NCI-H446 (cell line): ENCODE data around the gene CPEB4.

Experiments used
- DNase-seq, 2 experiments: peaks; one replicate each; lab custom pipeline; 2025; lab: John Stamatoyannopoulos, UW

CPEB4 gene

DNA sequence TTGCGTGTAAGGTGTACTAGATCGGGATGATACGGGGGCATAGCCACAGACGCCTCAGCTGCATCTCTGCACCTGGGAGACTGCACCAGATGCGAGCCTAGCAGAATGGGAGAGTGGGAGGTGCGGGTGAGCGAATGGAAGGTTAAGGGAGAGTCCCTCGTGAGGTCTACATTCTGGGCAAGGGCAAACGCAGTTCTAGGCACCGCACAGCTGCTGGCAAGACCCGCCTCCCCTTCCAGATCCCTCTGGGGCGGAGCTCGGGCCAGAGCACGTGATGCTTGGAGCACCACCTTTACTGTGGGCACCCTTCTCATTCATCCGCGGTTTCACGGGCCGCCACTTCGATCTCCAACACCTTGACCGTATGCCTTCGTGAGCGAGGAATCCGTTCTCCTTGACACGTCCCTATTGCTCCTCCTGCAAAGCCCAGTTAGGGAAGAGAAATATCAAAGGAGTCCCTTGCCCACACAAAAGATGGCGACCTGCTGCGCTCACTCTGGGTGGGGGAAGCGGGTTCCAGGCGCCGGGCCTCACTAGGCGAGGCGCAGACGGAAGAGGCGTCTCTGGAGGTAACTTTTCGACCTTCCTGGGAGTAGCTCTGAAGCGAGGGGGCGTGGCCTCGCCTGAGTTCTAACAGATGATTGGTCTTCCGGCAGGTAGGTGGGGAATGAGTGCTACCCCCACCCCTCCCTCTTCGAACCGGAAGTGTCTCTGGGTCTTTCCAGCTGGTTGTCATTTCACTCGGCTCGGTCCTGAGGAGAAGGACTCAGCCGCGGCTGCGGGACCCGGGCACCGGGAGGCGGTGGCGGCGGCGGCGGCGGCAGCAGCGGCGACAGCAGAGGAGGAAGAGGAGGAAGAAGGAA is at the start of gene CPEB4:
Gene CPEB4 (plus strand): TSS at position 740 of the 863 bp plus-strand sequence. CDS start 1,385 bp downstream, outside the sequence.
- DNase-seq = peak; percentile 95 to 98

DNA sequence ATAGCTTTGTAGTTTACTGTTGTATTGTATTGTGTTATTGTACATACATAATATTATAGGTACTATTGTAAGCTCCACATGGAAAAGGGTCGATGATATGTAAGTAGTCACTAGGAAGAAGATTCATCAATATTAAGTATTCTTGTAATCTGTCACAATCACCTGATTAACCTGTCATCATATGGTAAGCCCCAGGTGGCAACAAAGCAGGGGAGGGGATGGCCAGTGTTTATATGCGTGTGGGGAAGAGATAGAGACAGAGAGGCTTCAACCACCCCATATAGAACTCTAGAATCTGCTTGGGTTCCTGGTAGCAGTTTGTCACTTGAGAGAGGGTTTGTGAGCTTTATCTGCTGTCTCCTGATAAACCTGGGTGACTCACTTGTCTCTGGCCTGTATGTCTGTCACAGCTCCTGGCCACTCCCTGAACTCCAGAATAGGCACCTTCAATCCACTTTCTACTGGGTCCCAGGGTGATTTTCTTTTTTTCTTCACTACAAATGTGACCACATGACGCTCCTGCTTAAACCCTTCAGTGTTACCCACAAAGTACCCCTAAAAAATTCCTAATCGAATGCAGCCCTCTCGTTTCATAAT is 48.9 kb upstream of the CPEB4 start:
- DNase-seq = no peak

DNA sequence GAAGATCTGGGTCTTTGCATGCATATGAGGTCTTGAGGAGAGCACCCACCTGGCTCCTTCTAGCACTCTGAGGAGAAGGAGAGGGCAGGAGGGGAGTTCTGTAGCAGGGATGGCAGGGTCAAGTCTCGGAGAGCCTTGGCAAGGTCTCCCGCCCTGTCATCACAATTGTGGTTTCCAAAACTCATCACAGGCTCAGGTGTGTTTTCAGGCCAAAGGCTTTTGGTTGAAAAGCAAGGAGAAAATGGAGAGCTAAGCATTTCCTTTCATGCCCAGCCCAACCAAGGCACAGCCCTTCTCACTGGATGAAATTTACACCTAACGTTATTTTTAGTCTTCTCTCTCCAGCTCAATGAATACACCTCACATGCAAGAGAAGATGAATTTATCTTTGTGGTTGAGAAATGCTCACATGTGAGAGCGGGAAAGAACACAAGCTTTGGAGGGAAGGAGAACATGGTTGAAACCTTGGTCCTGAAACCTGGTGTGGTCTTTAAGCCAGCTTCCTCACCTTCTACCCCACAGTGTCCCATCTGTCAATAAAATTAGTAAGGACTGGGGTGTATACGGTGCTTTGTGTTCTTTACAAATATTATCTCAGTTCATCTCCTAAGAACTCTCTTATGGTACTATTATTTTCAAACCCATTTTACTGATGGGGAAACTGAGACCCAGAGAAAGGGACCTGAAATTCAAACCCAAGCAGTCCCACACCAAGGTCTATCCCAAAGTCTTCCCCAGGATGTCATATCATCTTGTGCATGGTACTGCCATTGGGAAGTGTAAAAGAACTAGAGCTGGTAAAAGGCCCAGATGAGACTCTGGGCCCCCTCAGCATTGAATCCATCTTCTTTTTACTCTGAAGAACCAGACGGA is 47.8 kb upstream of the CPEB4 start:
- no peak for DNase-seq

DNA sequence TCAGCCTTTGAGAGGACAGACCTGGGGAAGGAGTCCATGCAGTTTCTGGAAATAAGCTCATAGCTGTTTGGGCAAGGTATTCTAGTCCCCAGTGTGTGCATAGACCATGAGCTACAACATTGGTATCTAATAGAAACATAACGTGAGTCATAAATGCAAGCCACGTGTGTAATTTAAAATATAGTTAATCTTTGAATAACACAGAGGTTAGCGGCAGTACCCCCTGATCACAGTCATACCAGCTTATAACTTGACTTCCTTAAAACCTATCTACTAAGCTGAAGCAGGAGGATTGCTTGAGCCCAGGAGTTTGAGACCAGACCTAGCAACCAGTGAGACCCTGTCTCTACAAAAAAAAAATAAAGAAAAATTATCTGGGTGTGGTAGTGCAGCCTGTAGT is 46.4 kb upstream of the CPEB4 start:
- DNase-seq = no peak

DNA sequence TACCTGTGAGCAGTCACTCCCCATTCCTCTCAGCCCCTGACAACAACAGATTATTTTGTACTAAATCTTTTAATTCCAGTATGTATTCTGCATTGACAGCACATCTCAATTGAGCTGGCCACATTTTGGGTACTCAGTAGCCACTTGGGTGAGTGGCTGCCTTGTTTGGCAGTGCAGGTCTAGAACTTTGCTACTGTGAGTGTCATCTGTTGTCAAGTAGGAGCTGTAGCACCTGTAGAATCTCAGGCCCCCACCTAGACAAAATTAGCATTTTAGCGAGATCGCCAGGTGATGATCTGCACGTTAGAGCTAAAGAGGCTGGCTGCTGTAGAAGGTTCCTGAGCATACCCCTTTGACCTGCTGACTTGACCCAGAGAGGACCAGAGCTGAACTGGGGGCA is 44.4 kb upstream of the CPEB4 start:
- DNase-seq = no peak

DNA sequence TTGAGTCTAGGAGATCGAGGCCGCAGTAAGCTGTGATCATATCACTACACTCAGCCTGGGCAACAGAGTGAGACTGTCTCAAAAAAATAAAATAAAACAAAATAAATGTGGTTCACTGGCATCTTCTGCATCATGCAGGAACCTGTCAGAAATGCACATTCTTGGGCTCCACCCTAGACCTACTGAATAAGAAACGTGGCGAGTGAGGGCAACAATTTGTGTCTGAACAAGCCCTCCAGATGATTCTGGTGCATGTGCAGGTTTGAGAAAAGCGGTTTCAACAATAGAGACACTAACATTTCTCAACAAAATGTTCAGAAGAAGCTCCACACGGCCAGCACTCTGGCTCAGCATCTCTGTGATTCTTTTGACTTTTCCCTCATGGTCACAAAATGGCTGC is 42.8 kb upstream of the CPEB4 start:
- DNase-seq = no peak

DNA sequence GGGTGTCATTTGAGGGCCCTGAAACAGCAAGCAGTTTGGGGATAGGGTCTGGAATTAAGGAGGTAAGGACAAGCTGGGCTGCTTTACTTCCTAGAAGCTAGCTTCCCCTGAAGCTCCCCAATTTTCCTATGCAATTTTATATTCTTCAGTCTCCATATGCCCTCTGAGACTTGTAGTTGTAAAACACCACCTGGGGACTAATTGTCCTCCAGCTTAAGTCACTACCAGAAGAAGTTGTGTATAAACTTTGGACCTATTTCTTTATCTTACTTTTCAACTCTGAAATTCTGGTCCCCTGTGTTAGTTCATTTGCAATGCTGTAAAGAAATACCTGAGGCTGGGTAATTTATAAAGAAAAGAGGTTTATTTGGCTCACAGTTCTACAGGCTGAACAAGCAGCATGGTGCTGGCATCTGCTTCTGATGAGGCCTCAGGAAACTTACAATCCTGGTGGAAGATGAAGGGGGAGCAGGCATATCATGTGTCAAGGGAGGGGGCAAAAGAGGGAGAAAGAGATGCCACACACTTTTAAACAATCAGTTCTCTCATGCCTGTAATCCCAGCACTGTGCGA is 41.1 kb upstream of the CPEB4 start:
- no peak for DNase-seq

DNA sequence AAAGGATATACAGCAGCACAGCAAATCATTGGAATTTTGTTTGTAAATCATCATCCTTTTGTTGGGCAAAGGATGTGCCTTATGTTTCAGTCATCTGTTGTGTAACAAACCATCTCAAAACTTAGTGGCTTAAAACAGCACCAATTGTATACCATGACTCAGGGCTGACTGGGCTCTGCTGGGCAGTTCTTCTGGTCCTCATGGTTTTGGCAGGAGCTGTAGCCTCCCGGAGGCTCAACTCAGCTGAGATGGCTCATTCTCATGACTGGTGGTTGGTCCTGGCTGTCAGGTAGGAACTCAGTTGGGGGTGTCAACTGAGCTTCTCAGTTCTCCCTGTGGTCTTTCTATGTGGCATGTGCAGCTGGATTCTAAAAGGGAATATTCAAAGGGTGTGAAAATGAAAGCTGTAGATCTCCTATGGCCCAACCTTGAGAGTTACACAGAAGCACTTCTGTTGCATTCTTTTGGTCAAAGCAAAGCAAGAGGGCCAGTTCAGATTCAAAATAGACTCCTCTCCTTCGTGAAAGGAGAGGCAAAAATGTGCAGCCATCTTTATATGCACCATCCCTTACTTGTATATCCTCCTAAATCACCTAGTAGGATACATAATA is 39.1 kb upstream of the CPEB4 start:
- DNase-seq = no peak

DNA sequence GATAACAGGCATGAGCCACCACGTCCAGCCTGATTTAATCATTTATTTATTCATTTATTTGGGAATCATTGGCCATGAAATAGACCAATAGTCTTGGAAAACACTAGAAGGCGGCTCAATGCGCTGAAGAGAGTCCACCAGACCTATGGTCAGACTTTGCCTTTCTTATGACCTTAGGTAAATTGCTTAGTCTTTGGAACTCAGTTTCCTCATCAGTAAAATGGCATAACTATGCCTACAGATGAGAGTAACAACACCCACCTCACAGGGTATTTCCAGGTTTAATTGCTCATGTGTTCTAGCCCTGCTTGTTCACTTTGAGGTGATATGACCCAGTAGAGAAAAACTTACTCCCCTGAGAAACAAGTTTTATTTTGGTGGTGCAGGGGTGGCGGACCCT is 38.2 kb upstream of the CPEB4 start:
- no peak for DNase-seq

DNA sequence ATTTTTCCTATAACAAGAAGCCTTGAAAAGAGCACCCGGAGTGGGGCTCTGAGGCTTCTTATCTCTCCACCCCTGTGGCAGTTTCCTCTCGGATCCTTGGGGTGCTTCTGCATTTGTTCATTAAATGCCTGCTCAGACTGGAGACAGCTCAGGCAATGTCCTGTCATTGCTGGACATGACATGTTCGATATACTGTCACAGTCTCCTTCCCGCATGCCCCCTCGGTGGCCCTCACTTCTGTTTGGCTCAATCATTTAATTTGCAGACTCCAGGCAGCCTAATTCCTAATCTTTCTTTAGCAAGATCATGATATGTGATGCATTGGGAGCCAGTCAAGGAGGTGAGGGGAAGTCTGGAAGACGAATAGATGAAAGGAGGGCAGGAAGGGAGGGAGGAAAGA is 37.5 kb upstream of the CPEB4 start:
- no peak for DNase-seq

DNA sequence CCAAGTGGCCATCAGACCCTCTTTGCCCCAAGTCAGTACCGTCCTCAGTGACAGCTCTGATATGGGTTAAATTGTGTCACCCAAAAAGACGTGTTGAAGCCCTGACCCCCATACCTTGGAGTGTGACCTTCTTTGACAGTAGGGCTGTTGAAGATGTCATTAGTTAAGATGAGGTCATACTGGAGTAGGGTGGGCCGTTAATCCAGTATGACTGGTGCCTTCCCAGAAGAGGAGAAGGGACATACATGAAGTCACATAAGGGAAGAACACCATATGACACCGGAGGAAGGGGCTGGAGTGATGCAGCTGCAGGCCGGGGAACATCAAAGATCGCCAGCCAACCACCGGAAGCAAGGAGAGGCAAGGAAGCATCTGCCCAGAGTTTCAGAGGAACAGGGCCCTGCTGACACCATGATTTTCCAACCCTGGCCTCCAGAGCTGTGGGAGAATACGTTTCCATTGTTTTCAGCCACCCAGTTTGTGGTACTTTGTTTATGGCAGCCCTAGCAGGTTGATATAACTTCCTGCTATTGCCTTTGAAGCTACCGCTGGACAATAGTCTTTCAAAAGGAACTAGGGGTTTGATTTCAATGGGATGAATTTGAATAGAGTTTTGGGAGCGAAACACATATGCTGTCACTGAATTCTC is 36.4 kb upstream of the CPEB4 start:
- DNase-seq = no peak

DNA sequence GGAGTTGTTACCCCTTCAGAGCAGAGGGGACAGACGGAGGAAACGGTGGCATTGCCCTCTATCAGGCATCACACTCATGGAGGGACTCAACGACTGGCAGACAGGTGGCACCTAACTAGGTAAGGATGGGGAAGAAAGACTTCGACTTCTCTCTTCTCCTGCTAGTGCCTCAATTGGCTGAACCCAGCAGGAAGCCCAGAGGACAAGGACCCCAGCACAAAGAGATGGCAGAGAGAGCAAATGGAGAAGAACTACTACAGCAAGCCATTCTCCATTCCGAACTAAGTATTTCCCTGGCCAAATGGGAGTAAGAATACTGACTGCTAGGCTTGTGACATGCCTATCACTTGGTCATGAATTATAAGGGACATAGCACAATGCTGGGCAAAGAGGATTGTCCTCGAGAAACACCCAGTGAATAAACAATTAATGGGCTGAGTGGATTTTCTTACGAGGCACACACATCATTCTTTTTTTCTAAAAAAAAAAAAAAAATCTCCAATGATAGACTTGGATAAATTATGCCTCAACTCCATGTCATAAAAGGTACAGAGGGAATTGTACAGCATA is 35.3 kb upstream of the CPEB4 start:
- no peak for DNase-seq

DNA sequence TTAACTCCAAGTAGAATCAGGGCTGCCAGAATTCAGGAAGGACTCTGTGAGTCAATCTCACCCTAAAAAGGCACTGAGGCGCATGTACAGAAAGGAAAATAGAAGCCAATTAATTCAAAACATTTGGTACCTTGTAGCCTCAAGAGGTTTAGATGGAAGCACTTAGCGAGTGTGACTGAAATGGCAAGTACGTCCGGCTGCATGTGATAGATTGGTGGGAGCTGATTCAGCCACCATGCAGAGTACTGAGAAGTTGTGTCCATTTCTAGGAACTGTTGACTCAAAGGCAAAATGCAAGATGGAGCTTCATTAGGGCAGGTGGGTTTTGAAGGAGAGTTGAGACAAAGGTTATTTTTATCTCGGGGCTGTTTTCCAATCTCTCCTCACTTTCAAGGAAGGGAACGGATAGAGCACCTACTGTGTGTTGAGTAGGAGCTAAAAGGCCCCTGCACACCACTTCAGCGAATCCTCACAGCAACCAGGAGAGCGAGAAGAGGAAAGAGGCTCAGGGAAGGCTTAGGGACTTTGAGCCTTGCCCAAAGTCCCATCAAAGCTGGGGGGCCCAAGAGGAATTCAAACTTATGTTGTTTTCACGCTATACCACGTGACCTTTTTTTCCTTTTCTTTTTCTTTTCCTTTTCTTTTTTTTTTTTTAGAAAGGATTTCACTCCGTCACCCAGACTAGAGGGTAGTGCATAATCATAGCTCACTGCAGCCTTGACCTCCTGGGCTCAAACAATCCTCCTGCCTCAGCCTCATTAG is 34.6 kb upstream of the CPEB4 start:
- no peak for DNase-seq

DNA sequence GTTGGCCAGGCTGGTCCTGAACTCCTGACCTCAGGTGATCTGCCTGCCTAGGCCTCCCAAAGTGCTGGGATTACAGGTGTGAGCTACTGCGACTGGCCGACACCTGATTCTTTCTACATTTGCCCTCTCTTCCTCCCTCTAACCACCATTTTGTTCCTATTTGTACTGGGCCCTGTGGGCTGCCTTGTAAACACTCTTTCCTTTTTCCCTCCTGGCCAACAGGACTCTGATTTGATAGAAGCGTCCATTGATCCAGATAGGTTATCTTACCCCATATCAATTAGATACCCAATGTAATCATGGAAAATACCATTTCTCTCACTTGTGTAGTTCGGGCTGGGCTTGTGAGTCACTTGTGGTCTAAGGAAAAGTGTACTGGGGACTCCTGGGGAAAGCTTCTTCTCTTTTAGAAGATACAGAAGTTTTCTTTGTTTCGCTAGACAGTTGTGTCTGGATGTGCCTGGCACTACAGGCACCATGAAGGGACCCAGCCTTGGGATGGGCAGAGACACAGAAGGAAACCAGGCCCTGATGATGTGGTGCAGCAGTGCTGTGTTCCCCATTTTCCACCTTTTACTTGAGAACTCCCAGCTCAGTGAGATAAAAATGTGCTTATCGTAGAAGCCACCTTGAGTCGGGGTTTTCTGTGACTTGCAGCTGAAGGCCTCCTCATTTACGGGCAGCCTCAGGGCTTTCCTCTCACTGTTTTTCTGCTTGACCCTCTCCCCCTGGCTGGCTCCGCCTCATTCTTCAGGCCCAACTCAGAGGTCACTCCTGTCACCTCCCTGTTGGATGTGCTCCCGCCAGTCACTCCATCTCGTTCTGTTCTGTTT is 32.8 kb upstream of the CPEB4 start:
- DNase-seq = no peak

DNA sequence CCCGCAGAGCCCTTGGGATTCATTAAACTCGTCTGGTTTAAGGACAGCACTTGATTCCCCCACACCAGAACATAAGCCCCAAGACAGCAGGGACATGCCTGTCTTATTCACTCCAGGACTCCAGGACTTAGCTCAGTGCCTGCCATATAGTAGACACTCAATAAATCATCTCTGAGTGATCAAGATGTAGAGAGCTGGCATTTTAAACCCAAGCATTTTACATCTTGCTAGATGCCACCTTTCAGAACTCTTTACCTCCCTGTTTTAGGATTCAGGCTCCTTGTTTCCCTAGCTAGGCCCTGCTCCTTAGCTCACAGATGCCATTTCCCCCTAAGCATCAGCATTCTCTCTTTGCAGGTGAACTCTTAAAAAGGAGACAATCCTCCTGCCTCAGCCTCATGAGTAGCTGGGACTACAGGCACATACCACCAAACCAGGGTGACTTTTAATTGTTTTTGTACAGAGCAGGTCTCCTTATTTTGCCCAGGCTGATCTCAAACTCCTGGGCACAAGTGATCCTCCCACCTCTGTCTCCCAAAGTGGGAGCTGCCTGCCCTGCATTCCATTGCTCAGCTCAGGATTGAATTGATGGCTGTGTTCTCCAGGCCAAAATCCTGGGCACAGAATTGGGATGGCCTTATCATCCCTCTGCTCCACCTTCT is 32.0 kb upstream of the CPEB4 start:
- no peak for DNase-seq

DNA sequence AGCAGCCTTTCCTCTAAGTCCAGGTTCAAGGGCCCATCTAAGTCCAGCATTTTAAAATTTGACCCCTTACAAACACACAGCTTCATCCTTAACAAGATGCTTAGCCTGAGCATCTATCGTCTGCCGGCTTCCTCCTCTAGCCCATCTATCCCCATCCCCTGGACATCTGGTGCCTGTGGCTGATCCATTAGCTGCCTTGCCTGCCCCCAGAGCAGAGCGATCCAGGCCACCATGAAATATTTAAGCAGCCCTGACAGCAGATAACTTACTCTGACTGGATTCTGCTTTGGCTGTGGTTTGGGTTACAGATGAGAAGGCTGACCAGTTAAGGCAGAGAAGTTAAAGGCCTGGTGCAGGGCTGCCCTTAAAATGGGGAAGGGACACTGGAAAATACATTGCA is 30.9 kb upstream of the CPEB4 start:
- DNase-seq = no peak

DNA sequence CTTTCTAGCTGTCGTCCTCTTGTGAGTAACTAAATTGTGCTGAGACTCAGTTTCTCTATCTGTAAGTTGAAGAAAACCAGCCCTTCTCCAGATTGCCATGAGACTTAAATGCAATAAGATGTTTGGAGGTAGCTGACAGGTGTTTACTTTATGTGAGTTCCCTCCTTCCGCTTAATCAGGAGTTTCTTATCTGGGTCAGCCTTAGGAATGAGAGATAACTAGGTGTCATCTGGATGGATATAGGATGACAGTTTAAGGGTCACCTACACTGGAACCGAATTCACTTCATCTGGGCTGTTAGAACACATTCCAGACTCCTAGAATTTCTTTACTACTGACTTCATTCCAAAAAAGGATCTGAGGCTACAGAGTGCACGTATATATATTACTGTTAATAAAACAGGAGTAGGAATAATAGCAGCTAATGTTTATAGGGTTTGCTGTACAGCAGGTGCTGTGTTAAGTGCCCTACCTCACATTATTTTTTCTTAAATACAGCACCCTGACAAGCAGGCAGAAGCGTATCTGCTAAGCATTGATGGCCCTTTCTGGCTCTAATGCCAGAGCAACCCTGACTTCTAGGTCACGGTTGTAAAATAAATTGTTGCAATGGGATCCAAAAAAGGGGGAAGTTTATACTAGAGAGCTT is 30.0 kb upstream of the CPEB4 start:
- no peak for DNase-seq

DNA sequence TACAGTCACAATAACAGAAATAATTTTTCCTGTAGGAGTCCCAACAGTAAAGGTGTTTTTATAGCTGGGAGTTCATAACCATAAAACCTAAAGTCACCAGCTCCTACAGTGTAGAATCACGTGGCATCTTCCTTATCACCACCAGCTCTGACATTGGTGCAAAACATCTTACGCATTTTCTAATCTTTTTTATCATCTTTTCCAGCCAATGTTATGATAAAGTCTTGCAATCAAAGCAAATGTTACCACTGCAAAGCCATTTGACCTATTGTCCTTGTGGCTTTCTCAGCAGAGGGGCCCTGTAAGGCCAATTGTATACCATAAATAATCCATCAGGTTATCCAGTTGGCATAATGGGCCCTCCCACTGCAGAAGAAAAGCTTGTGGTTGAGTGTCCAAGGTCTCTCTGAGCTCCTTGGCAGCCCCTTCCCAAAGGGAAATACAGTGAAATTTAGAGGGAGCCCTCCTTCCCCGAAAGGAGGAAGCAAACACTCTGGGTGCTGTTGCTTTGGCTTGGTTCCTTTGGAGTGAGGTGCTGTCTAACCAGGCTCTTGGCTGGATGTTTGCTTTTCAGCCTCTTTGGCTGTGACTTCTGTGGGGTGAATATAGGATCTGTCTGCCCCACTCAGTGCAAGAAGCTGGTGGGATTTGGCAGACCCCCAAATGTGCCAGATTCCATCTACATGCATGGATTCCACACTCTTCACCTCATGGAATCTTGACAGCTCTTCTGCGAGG is 29.3 kb upstream of the CPEB4 start:
- DNase-seq = no peak
